LHCN-M2 (cell line): ENCODE measurements around the gene FHL3. TPM values are rescaled to one million over a fixed set of nuclear protein-coding genes. Genes with fewer than 3 reads are reported as not detected.
A peak's percentile ranks its signal among the peaks of the same experiment; 100 is the strongest.

Experiments used
- DNase-seq: peaks from one replicate; pipeline ENCODE4 v3.0.0-alpha.2; 2012; ENCODE audit warnings: low read depth
- polyA plus RNA-seq: library from polyadenylated mRNA; unstranded; fragments of >200 nt; gene quantifications from one replicate; pipeline ENCODE4 v1.2.1, GENCODE V29; 2012; ENCODE audit warnings: missing spikeins
- total RNA-seq: library from RNA; depleted of rRNA; stranded (reverse); fragments of >200 nt; gene quantifications from 2 replicates; pipeline ENCODE4 v1.2.3, GENCODE V29; 2014; rRNA removed

Gene FHL3
- 37.3 and 39.0 TPM in 2 replicates for total RNA-seq
- 51.4 TPM for polyA plus RNA-seq

- DNase-seq, result no peak
Observed at GRCh38 chr1:38005195-38006007, at the start of gene FHL3. Gene FHL3 (minus strand): TSS chr1:38005514. CDS start chr1:37999412, 6,102 bp downstream.

- no peak for DNase-seq
Observed at GRCh38 chr1:38053416-38054091, 48.2 kb upstream of the FHL3 start.

GRCh38 chr1:38052750-38053415 is 47.6 kb upstream of the FHL3 start:
- DNase-seq, result no peak

- DNase-seq, result no peak
Observed at GRCh38 chr1:38051079-38051543, 45.8 kb upstream of the FHL3 start.

- no peak for DNase-seq
Observed at GRCh38 chr1:38050397-38051078, 45.2 kb upstream of the FHL3 start.

- no peak for DNase-seq
Observed at GRCh38 chr1:38047603-38048141, 42.4 kb upstream of the FHL3 start.

GRCh38 chr1:38046884-38047602 is 41.7 kb upstream of the FHL3 start:
- peak; percentile 75 for DNase-seq

GRCh38 chr1:38046333-38046883 is 41.1 kb upstream of the FHL3 start, which contains the start of gene POU3F1:
Gene POU3F1 (minus strand): TSS chr1:38046793. CDS start chr1:38046743, 50 bp downstream.
- no peak for DNase-seq

GRCh38 chr1:38045401-38046332 is 40.4 kb upstream of the FHL3 start:
- DNase-seq, result no peak

- DNase-seq, result no peak
Observed at GRCh38 chr1:38044221-38045215, 39.2 kb upstream of the FHL3 start.

- DNase-seq, result no peak
Observed at GRCh38 chr1:38043036-38043747, 37.9 kb upstream of the FHL3 start.

GRCh38 chr1:38041936-38042834 is 36.9 kb upstream of the FHL3 start:
- no peak for DNase-seq

GRCh38 chr1:38039331-38040088 is 34.2 kb upstream of the FHL3 start:
- no peak for DNase-seq

GRCh38 chr1:38038861-38039260 is 33.5 kb upstream of the FHL3 start:
- DNase-seq, result peak; percentile 66

GRCh38 chr1:38037221-38037939 is 32.1 kb upstream of the FHL3 start:
- no peak for DNase-seq
